T-helper 22 cell (primary cell): ENCODE measurements around the gene RAB11FIP3.

ENCODE experiments used
- DNase-seq: peaks from one replicate; pipeline ENCODE4 v3.0.0-alpha.2; 2020; ENCODE audit warnings: low read depth

The RAB11FIP3 gene

GRCh38 chr16:567373-568256 is 142.2 kb downstream of the RAB11FIP3 start:
- DNase-seq, result no peak

GRCh38 chr16:568401-569258 is 143.2 kb downstream of the RAB11FIP3 start:
- DNase-seq, result no peak

GRCh38 chr16:569445-570254 is 144.2 kb downstream of the RAB11FIP3 start, which contains the start of gene PIGQ:
Gene PIGQ, plus strand, starts transcription at chr16:569968. Its CDS starts 4,107 bp downstream, at chr16:574075.
- peak; percentile 61 for DNase-seq
